ENCODE measurements around the gene KAZN.

The KAZN gene

DNA sequence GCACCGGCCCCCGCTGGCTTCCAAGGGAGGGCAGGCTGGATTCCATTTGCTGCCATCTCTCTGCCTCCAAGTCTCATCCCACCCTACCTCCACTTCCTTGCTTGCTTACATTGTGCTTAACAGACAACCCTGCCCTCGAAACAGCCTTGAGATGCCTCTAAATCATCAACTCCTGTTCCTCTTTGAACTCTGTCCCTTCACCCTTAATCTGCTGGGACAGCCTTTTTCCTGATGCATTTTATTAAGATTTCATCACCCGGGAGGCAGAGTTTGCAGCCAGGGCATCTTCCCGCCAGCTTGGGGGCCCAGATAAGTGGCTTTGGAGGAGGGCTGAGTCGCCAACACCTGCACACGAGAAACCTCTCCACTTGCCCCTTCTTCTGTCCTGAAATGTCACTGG is 192.5 kb downstream of the KAZN start:
- Mint-ChIP-seq H3K4me3 (no peak overlapping the region), H3K9me3 (no peaks in the 10 kb centered on the region), H3K36me3 (no peaks in the 10 kb centered on the region), H3K27ac (no peak overlapping the region), H3K4me1 (no peaks in the 10 kb centered on the region)
- DNase-seq (ENCODE audit: low spot score in 2 of 2) (no peak), ATAC-seq (no peak)

DNA sequence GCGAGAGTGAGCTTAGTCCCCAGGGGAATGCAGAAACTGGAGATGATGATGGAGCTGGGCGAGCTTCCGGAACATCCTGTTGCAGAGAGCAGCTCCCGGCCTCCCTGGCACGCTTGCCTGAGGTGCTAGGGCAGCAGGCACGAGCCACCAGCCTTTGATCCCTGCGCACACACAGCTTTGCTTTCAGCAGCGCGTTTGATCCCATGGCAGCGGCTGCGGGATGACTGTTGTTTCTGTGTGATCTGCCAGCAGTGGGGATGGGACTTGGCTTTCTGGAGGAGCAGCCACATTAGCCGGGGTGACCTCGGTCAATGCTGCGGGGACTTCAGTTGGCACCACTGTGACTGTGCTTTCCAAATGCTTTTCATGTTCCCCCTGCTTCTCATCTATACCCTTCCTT is 193.2 kb downstream of the KAZN start:
- no peak overlapping the region for H3K27ac Mint-ChIP-seq
- no peaks in the 10 kb centered on the region for H3K36me3 Mint-ChIP-seq
- no peak for DNase-seq (ENCODE audit: low spot score in 2 of 2)
- no peak for ATAC-seq
- no peaks in the 10 kb centered on the region for H3K9me3 Mint-ChIP-seq
- no peak overlapping the region for H3K4me3 Mint-ChIP-seq
- H3K4me1 Mint-ChIP-seq: no peaks in the 10 kb centered on the region

DNA sequence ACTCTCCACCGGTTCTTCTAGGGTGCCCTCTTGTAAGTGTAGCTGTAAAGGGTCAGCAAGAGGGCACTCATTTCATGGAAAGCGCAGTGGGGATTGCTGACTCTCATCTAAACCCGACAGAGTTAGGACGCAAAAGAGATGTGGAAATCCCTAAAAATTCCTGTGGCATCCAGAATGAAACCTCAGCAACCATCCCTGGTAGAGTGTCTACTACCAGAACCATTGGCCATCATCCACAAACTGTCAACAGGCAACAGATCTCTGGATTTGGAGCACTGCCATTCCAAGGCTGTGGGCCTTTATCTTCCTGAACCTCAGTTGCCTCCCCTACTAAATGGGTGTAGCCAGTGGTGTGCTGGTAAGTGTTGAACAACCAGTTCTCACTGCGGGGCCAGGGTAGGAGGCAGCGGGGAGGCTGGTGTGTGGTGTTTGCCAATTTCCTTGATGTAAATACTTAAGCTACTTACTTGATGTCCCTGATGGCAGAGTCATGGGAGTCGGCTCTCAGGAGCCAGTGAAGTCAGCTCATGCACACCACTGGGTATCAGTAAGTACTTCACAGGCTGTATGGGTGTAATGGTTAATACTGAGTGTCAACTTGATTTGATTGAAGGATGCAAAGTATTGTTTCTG is 195.8 kb downstream of the KAZN start:
- no peaks in the 10 kb centered on the region for H3K9me3 Mint-ChIP-seq
- no peak for ATAC-seq
- DNase-seq (ENCODE audit: low spot score in 2 of 2): no peak
- peak overlapping the region; percentile 48 for H3K27ac Mint-ChIP-seq
- H3K4me1 Mint-ChIP-seq: no peaks in the 10 kb centered on the region
- no peak overlapping the region for H3K4me3 Mint-ChIP-seq
- no peaks in the 10 kb centered on the region for H3K36me3 Mint-ChIP-seq

DNA sequence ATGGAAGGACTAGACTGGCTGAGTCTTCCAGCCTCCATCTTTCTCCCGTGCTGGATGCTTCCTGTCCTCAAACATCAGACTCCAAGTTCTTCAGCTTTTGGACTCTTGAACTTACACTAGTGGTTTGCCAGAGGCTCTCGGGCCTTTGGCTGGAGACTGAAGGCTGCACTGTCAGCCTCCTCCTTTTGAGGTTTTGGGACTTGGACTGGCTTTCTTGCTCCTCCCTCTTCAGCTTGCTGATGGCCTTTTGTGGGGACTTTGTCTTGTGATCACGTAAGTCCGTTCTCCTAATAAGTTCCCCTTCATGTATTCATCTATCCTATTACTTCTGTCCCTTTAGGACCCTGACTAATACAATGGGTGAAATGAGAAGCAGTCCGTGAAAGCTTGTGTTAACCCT is 196.4 kb downstream of the KAZN start:
- Mint-ChIP-seq H3K4me1 (no peaks in the 10 kb centered on the region), H3K27ac (no peak overlapping the region), H3K4me3 (no peak overlapping the region), H3K36me3 (no peaks in the 10 kb centered on the region), H3K9me3 (no peaks in the 10 kb centered on the region)
- no peak for ATAC-seq
- DNase-seq (ENCODE audit: low spot score in 2 of 2): no peak

DNA sequence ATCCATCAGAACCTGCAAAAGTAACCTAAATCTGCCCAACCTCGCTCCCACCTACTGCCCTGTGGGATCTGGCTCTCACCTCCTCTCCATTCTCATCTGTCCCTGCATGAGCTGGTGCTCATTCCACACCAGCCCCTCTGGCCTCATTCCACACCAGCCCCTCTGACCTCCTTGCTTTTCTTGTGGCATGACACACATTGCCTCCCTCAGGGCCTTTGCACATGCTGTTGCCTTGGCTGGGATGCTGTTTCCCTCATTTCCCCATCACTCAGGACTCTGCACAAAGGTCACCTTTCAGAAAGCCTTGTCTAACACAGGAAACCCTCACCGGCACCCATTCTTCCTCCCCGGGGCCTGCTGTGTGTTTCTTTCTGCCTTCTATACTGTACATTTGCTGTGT is 197.1 kb downstream of the KAZN start:
- ATAC-seq: peak; percentile 28
- no peak for DNase-seq (ENCODE audit: low spot score in 2 of 2)
- no peak overlapping the region for H3K27ac Mint-ChIP-seq
- no peaks in the 10 kb centered on the region for H3K9me3 Mint-ChIP-seq
- no peak overlapping the region for H3K4me3 Mint-ChIP-seq
- no peaks in the 10 kb centered on the region for H3K4me1 Mint-ChIP-seq
- H3K36me3 Mint-ChIP-seq: no peaks in the 10 kb centered on the region

DNA sequence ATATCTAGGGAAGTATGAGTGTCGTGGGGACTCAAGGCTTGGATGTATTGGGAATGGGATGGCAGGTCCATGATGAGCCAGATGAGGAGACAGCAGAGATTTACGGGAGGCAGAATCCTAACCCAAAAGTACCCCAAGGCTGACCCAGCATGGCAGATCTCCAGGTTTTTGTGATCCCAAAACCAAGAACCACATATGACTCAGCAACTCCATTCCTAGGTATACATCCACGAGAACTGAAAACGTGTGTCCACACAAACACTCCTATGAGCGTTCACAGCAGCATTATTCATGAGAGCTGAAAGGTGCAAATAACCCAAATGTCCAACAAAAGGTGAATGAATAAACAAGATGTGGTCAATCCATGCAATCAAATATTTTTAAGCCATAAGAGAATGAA is 201.5 kb downstream of the KAZN start:
- Mint-ChIP-seq H3K4me3 (no peak overlapping the region), H3K27ac (no peak overlapping the region), H3K4me1 (no peaks in the 10 kb centered on the region), H3K36me3 (no peaks in the 10 kb centered on the region), H3K9me3 (no peaks in the 10 kb centered on the region)
- ATAC-seq (no peak), DNase-seq (ENCODE audit: low spot score in 2 of 2) (no peak)

DNA sequence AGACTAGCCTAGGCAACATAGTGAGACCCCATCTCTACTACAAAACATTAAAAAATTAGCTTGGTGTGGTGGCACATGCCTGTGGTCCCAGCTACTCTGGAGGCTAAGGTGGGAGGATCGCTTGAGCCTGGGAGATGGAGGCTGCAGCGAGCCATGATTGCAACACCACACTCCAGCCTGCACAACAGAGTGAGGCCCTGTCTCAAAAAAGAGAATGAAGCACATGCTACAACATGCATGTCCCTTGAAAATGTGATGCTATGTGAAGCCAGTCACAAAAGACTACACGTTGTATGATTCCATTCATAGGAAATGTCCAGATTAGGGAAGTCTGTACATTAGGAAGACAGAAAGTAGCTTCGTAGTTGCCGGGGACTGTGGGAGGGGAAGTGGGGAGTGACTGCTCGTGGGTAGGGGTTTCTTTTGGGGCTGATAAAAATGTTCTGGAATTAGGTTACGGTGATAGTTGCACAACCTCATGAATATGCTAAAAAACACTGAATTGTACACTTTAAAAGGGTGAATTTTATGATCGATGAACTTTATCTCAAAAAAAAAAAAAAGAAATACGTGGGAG is 202.1 kb downstream of the KAZN start:
- no peak overlapping the region for H3K27ac Mint-ChIP-seq
- DNase-seq (ENCODE audit: low spot score in 2 of 2) (no peak), ATAC-seq (no peak)
- no peaks in the 10 kb centered on the region for H3K4me1 Mint-ChIP-seq
- H3K36me3 Mint-ChIP-seq: no peaks in the 10 kb centered on the region
- H3K9me3 Mint-ChIP-seq: no peaks in the 10 kb centered on the region
- no peak overlapping the region for H3K4me3 Mint-ChIP-seq

DNA sequence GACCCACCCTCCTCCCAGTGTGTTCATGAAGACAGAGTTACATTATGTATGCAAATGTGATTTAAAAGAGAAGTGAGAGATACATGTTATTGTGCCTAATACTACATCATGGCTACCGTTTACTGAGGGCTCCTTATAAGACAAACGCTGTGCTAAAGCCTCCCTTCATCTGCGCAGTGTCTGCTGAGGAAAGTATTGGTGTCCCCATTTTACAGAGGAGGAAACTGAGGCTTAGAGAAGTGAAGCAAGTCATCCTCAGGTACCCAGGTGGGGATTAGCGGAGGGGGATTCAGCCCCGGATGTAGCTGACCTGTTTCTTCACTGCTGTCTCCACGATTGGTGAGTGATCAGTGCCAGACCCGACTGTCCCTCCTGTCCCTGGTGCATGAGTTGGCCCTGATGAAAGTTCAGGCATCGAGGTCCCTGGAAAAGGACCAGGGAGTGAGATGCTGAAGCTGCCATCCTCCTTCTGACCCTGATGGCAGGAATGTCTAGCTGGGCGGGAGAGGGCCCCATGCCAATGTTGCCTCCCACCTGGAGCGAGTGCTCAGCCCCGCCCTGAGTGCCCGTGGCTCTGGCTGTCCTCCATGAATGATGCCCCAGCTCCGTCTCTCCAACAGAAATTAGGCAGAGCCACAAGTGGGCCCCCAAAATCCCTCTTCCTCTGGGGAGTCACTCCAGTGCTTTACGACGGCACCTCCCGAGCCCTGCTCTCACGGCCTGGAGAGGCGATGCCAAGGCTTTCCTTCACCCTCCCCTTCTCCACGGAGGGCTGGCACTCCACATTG is 204.7 kb downstream of the KAZN start:
- H3K9me3 Mint-ChIP-seq: peaks cover 9% of the 10 kb centered on the region
- no peak overlapping the region for H3K4me3 Mint-ChIP-seq
- H3K4me1 Mint-ChIP-seq: no peaks in the 10 kb centered on the region
- no peak overlapping the region for H3K27ac Mint-ChIP-seq
- DNase-seq (ENCODE audit: low spot score in 2 of 2) (no peak), ATAC-seq (no peak)
- no peaks in the 10 kb centered on the region for H3K36me3 Mint-ChIP-seq

DNA sequence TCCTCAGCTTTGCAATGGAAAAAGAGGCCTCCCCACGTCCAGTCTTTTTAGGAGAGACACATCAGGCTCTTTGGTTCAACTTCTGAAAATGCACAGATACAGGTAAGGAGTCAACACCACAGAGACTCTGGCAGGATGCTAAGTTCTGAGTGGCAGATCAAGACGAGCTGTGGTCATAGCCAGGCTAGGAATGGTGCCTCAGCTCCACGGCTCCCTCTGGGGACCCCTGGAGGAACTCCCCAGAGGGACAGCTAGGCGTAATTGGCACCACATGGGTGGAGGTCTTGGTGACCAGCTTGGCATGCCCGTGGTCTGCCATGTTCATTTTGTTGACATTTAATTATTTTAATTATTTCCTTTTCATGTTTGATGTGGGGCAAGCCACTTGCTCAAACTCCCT is 206.1 kb downstream of the KAZN start:
- H3K36me3 Mint-ChIP-seq: no peaks in the 10 kb centered on the region
- no peaks in the 10 kb centered on the region for H3K4me1 Mint-ChIP-seq
- no peak for DNase-seq (ENCODE audit: low spot score in 2 of 2)
- no peak overlapping the region for H3K27ac Mint-ChIP-seq
- ATAC-seq: no peak
- no peak overlapping the region for H3K4me3 Mint-ChIP-seq
- peaks cover 9% of the 10 kb centered on the region for H3K9me3 Mint-ChIP-seq

DNA sequence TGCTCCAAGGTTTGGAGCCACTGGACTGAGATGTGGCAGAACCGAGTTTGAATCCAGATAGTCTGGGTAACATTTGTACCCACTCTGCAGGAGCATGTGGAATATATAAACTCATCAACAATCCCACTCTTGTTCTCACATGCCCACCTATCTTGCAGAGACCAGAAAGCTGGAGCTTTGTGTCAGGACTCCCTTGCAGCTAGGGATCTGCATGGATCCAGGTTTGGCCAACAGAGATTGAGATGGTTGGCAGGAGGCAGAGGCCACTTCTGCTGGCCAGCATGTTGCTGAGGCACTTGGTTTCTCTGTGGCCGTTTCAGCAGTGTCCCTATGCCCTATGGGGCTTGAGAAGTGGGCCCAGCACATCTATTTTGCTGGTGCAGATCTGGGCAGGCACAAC is 208.3 kb downstream of the KAZN start:
- no peaks in the 10 kb centered on the region for H3K4me1 Mint-ChIP-seq
- no peak overlapping the region for H3K27ac Mint-ChIP-seq
- no peaks in the 10 kb centered on the region for H3K36me3 Mint-ChIP-seq
- no peak overlapping the region for H3K4me3 Mint-ChIP-seq
- peaks cover 9% of the 10 kb centered on the region for H3K9me3 Mint-ChIP-seq
- ATAC-seq (no peak), DNase-seq (ENCODE audit: low spot score in 2 of 2) (no peak)

DNA sequence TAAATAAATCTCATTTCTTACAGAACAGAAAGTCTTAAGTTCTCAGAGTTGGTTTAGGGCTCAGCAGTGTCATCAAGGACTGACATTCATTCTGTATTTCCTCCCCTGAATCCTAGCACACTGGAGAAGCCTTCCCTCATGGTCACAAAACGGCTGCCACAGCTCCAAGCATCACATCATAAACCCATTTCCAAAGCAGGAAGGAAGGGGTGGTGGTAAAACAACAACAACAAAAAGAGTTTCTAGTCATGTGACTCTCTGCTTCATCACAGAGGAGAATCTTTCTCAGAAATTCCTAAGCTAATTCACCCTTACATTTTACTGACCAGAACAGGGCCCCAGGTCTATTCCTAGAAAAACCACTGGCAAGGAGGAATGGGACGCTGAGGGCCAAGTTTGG is 210.3 kb downstream of the KAZN start:
- H3K4me3 Mint-ChIP-seq: no peak overlapping the region
- DNase-seq (ENCODE audit: low spot score in 2 of 2) (no peak), ATAC-seq (no peak)
- H3K27ac Mint-ChIP-seq: no peak overlapping the region
- no peaks in the 10 kb centered on the region for H3K4me1 Mint-ChIP-seq
- H3K36me3 Mint-ChIP-seq: no peaks in the 10 kb centered on the region
- H3K9me3 Mint-ChIP-seq: peaks cover 9% of the 10 kb centered on the region

DNA sequence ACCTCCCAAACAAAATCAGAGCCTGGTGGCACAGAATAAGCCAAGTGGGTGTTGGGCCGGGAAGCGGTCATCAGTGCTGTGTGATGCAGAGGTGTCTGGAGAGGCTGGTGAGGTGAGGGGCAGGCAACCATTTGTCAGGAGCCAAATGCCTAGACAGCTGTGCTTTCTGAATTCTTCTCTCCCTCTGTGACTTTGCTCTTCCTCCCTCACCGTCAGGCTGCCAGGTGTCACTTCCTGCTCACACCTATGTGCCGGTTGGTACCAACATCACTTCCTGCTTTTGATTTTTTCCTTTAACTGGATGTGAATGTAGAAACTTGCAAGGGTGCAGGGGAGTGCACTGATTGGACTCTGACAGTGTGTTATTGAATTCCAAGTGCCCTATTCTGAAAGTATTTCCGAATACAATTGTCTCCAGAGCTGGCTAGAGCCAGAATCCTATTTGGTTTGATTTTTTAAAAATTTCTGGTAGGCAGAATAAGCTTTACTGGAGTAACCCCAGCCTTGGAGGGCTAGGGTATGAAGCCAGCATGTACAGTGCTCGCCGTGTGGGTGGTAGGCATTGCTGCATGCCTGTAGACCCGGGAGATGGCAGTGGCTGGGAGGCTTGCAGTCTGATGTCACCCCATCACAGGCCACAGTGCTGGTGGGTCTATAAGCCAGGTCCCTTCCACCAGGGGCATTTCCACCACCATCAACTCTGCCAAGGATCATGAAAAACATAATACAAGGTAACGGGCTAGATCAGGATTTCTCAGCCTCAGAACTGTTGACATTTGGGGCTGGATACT is 210.9 kb downstream of the KAZN start:
- H3K27ac Mint-ChIP-seq: no peak overlapping the region
- ATAC-seq: no peak
- H3K4me1 Mint-ChIP-seq: no peaks in the 10 kb centered on the region
- DNase-seq (ENCODE audit: low spot score in 2 of 2): no peak
- H3K9me3 Mint-ChIP-seq: peaks cover 9% of the 10 kb centered on the region
- no peaks in the 10 kb centered on the region for H3K36me3 Mint-ChIP-seq
- H3K4me3 Mint-ChIP-seq: no peak overlapping the region

DNA sequence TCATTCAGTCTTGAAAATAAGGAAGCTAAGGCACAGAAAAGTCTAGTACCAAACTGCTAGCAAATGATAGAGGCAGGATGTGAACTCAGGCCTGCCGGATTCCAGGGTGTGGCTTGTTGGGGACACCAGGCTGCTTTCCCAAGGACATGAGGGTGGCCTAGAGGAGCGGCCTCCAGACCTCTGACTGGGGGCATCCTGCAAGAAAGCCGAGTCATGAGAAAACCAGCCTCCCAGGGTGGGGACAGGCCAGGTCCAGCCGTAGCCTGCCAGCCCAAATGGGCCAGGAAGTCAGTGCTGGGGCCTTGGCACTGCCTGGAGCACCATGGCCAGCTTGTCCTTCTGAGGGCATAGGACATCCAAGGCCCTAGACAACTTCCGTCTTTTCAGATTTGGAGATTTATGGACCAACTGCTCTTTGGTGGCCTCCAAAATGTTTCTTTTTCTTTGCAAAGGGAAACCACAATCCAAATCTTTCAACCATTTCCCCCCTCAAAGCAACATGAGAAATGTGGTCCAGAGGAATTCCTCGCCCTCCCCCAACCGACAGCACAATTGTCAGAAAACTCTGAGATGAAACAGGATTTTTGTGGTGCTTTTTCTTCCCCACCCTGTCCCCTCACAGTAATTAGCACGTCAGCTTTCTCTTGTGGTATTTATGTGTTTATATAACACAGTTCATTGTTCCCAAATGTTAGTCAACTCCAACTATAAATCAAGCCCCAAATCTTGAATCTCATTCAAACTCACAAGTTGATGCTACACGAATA is 212.3 kb downstream of the KAZN start:
- Mint-ChIP-seq H3K27ac (peak overlapping the region; percentile 29), H3K9me3 (peaks cover 9% of the 10 kb centered on the region), H3K4me3 (no peak overlapping the region), H3K36me3 (no peaks in the 10 kb centered on the region), H3K4me1 (no peaks in the 10 kb centered on the region)
- DNase-seq (ENCODE audit: low spot score in 2 of 2): no peak
- no peak for ATAC-seq

DNA sequence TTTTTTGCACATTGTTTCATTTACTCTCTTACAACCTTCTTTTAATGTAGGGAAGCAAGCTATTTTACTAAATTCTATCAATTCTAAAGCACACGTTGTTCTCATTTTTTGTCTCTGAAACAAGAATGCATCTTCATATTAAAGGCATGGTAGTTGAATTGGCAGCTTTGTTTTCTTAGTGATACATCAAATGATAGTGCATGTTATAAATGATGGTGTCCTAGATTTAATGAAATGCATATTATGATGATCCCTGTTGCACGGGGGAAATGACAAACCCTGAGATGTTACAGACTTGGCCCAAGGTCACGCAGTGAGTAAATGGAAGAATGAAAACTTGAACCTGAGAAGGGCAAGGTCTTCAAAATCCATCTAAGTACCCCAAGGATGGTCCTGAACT is 213.1 kb downstream of the KAZN start:
- Mint-ChIP-seq H3K4me3 (no peak overlapping the region), H3K9me3 (peaks cover 6% of the 10 kb centered on the region), H3K36me3 (no peaks in the 10 kb centered on the region), H3K4me1 (no peaks in the 10 kb centered on the region), H3K27ac (no peak overlapping the region)
- no peak for DNase-seq (ENCODE audit: low spot score in 2 of 2)
- ATAC-seq: no peak

DNA sequence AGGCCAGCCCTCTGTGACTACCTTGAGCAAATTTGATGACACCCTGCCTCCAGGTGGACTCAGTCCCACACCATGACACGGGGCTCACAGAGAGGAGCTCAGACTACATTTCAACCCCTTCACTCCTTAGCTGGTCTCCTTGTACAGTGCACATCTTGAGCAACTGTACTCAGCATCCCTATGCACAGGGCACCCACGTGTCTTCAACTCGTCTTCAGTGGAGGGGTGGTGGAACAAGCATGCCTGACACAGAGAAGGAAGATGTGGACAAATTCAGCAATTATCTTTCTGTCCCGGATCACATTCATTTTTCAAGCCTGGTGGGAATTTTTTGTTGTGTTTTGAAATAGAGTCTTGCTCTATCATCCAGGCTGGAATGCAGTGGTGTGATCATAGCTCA is 213.7 kb downstream of the KAZN start:
- no peak overlapping the region for H3K27ac Mint-ChIP-seq
- ATAC-seq: no peak
- no peaks in the 10 kb centered on the region for H3K4me1 Mint-ChIP-seq

More for the DNA sequence above, 213.7 kb downstream of the KAZN start:
- no peak for DNase-seq (ENCODE audit: low spot score in 2 of 2)
- Mint-ChIP-seq H3K9me3 (peaks cover 3% of the 10 kb centered on the region), H3K36me3 (no peaks in the 10 kb centered on the region), H3K4me3 (no peak overlapping the region)
